Keratinocyte (primary cell): ENCODE results near the gene RRAS2.

Source experiments
- EZH2 ChIP-seq: IDR thresholded peaks from one replicate; pipeline ENCODE4 v1.6.1; 2012; ENCODE audit warnings: inconsistent platforms, mild to moderate bottlenecking, low read length, moderate library complexity
- TF ChIP-seq, protein P1 (sequence below), 3 experiments: IDR thresholded peaks in 1 of 3; conservative IDR thresholded peaks in 1 of 3; optimal IDR thresholded peaks in 1 of 3; 2 replicates in 2 of 3; 3 replicates in 1 of 3; pipeline versions ENCODE3 to v1.5.1; 2011; ENCODE audit warnings: low read length in 3 of 3, mild to moderate bottlenecking in 3 of 3, moderate library complexity in 2 of 3, control low read depth in 1 of 3, inconsistent platforms in 1 of 3; ENCODE audit not compliant: insufficient read depth in 2 of 3; ENCODE audit errors: extremely low read depth in 1 of 3

DNA sequence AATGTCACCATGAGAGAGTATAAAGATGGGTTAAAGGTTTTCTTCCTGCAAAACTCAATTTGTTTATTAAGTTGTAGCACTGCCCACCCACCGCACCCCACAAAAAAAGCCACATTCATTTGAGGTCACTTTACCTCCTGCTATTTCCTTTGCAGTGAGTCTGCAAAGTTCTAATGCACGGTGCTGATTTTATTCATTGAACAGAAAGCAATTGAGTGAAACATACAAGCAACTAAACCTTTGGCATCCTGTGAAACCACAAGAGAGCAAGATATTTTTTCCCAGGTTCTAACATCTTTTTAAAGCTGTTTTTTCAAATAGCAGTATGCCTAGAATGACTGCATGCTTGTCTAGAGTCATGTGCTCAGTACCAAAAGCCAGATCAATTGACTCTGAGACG is 39.0 kb downstream of the RRAS2 start:
- no peak for TF ChIP-seq EZH2
- TF ChIP-seq, protein P1, sequence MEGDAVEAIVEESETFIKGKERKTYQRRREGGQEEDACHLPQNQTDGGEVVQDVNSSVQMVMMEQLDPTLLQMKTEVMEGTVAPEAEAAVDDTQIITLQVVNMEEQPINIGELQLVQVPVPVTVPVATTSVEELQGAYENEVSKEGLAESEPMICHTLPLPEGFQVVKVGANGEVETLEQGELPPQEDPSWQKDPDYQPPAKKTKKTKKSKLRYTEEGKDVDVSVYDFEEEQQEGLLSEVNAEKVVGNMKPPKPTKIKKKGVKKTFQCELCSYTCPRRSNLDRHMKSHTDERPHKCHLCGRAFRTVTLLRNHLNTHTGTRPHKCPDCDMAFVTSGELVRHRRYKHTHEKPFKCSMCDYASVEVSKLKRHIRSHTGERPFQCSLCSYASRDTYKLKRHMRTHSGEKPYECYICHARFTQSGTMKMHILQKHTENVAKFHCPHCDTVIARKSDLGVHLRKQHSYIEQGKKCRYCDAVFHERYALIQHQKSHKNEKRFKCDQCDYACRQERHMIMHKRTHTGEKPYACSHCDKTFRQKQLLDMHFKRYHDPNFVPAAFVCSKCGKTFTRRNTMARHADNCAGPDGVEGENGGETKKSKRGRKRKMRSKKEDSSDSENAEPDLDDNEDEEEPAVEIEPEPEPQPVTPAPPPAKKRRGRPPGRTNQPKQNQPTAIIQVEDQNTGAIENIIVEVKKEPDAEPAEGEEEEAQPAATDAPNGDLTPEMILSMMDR (optimal IDR thresholded peaks at IDR 0.05 in 1 of 3, IDR thresholded peaks at IDR 0.05 in 1 of 3, conservative IDR thresholded peaks at IDR 0.05 in 1 of 3; ENCODE audit: extremely low read depth in 1 of 3, insufficient read depth in 2 of 3, low read length in 3 of 3) = no peak
